Colonic mucosa (tissue), 4 donors: Measurements from ENCODE around the gene ARHGEF10L. TPM values are rescaled to one million over a fixed set of nuclear protein-coding genes. Genes with fewer than 3 reads are reported as not detected.

Experiments
- DNase-seq: peaks from one replicate; pipeline ENCODE4 v3.0.0-alpha.2; 2020
- H3K27ac ChIP-seq: fragments of 200-600 bp; one replicate; pipeline ENCODE4 v1.8.0; 2021
- H3K27me3 ChIP-seq: fragments of 200-600 bp; one replicate; pipeline ENCODE4 v1.8.0; 2021
- H3K36me3 ChIP-seq: fragments of 200-600 bp; one replicate; pipeline ENCODE4 v1.8.0; 2021
- H3K4me1 ChIP-seq: fragments of 200-600 bp; one replicate; pipeline ENCODE4 v1.8.0; 2021; ENCODE audit warnings: mild to moderate bottlenecking
- H3K4me3 ChIP-seq: fragments of 200-600 bp; one replicate; pipeline ENCODE4 v1.8.0; 2021
- H3K9ac ChIP-seq, 2 donors: one replicate each; pipeline ENCODE4 v1.7.0; 2013; ENCODE audit warnings: control low read depth in 2 of 2, low read depth in 2 of 2, low read length in 2 of 2
- H3K9me3 ChIP-seq: fragments of 200-600 bp; one replicate; pipeline ENCODE4 v1.8.0; 2021
- intact Hi-C: fragments of 100-400 bp; cut with DNase I; formaldehyde crosslinking; loops from one replicate; pipeline ENCODE4 v1.14.1; 2022
- total RNA-seq, 2 donors: library from RNA; stranded (reverse); fragmentation: NEBNext Ultra II Directional in 1 of 2; extraction: Animal tissue kit (Norgen Biotek cat#: 25700) in 1 of 2; gene quantifications; one replicate each; pipeline ENCODE4 v1.2.1, GENCODE V29; 2021
- TF ChIP-seq, protein P1 (sequence below): fragments of 200-600 bp; IDR thresholded peaks from one replicate; pipeline ENCODE4 v1.8.0; 2022; ENCODE audit warnings: antibody characterized with exemption, mild to moderate bottlenecking
- donor health status: healthy.
- donor health status: DM: no; HTN: no; CAD: no.
- donor health status: DM: no; HTN: no; CAD: no.

The ARHGEF10L gene
- total RNA-seq, 2 donors from 2014 or later = 77.5 to 133 TPM

DNA sequence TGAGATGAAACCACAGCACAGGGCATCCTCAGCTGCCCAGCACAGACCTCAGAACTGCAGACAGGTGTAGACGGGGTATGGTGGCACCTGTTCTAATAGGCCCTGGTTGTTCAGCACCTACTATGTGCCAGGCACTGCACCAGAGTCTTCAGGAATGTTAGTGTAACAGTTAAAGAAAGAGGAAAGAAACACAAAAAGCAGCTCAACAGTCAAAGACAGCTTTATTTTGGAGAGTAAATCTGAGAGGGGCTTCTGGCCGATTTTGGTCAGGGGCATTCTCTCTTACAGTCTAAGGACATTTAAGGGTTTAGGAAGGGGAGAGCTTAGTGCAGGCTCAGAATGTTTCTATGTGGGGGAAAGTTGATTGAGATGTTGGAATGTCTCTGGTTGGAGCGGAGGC, 170.5 kb downstream of the ARHGEF10L start:
- intact Hi-C loops = no loop called here
- Histone ChIP-seq H3K4me3 (no peak overlapping the region), H3K36me3 (no peaks in the 10 kb centered on the region), H3K9me3 (no peaks in the 10 kb centered on the region), H3K27me3 (no peaks in the 10 kb centered on the region), H3K9ac (no peak overlapping the region), H3K27ac (no peak overlapping the region), H3K4me1 (no peaks in the 10 kb centered on the region)
- no peak for DNase-seq
- TF ChIP-seq, protein P1, sequence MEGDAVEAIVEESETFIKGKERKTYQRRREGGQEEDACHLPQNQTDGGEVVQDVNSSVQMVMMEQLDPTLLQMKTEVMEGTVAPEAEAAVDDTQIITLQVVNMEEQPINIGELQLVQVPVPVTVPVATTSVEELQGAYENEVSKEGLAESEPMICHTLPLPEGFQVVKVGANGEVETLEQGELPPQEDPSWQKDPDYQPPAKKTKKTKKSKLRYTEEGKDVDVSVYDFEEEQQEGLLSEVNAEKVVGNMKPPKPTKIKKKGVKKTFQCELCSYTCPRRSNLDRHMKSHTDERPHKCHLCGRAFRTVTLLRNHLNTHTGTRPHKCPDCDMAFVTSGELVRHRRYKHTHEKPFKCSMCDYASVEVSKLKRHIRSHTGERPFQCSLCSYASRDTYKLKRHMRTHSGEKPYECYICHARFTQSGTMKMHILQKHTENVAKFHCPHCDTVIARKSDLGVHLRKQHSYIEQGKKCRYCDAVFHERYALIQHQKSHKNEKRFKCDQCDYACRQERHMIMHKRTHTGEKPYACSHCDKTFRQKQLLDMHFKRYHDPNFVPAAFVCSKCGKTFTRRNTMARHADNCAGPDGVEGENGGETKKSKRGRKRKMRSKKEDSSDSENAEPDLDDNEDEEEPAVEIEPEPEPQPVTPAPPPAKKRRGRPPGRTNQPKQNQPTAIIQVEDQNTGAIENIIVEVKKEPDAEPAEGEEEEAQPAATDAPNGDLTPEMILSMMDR = no peak

DNA sequence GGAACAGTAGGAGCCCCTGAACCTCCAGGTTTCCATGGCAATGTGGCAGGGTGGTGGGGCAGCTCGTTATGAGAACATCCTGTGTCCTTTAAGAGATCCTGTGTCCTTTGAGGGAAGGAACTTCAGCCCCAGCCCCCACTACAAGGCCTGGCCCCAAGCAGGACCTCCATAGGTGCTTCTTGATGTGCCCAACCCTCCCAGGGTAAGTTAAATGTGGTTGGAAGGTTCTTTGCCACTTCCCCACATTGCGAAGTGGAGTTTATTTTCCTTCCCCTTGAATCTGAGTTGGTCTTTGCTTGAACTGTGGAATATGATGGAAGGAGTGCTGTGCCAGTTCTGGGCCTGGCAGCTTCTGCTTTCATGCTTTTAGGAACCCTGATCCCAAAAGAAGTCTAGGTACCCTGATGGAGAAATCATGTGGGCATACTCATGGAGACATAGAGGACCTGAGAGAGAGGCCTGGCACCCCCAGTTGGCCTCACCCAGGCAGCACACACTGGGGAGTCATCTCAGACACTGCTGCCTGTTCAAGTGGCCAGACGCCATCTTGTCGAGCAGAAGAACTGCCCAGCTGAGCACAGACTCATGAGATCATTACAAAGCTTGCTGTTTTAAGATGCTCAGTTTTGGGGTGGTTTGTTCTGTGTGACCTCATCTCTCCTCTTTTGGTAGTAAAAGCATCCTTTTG, 171.5 kb downstream of the ARHGEF10L start:
- intact Hi-C loops = no loop called here
- DNase-seq = no peak
- Histone ChIP-seq H3K4me3 (no peak overlapping the region), H3K27ac (no peak overlapping the region), H3K9me3 (no peaks in the 10 kb centered on the region), H3K27me3 (no peaks in the 10 kb centered on the region), H3K9ac (no peak overlapping the region), H3K36me3 (no peaks in the 10 kb centered on the region), H3K4me1 (no peaks in the 10 kb centered on the region)
- TF ChIP-seq, protein P1 = no peak

DNA sequence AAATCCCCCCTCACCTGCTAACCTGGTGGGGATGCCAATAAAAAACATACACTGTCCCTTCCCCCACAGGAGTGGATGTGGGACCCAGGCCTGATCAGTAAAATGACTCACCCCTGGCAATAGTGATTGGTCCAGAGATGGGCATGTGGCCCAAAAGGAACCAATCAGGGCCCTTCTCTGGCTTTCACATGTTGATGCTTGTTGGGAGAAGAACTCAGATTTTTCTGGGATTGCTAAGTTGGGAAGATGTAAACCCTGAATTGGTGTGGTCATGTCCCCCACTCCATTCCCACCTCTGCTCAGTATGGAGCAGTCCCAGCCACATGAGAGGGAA, 172.0 kb downstream of the ARHGEF10L start:
- Histone ChIP-seq H3K4me1 (no peaks in the 10 kb centered on the region), H3K27me3 (no peaks in the 10 kb centered on the region), H3K9ac (no peak overlapping the region), H3K36me3 (no peaks in the 10 kb centered on the region), H3K4me3 (no peak overlapping the region), H3K9me3 (no peaks in the 10 kb centered on the region), H3K27ac (no peak overlapping the region)
- DNase-seq = no peak
- TF ChIP-seq, protein P1 = no peak
- intact Hi-C loops = no loop called here

DNA sequence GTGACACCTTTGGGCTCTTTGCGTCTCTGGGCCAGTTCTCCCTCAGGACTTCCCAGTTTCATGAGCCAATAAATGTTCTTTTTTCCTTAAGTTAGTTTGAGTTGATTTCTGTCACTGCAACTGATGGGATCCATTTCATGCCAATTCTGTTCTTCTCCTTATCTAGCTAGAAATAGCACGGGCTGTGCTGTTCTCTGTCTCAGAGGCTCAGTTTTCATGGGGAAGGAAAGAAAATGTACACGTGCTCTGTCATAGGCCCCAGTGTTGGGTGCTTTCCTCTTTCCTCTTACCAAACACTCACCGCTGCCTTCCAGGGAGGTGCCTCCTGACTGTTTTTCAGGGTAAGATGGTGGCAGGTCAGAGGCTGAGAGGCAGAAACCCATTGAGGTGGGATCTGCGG, 172.4 kb downstream of the ARHGEF10L start:
- no peak overlapping the region for H3K27ac ChIP-seq
- TF ChIP-seq, protein P1 = no peak
- H3K4me3 ChIP-seq = no peak overlapping the region
- no peaks in the 10 kb centered on the region for H3K27me3 ChIP-seq
- no peaks in the 10 kb centered on the region for H3K9me3 ChIP-seq
- no peaks in the 10 kb centered on the region for H3K4me1 ChIP-seq
- H3K9ac ChIP-seq = no peak overlapping the region
- intact Hi-C loops = no loop called here
- DNase-seq = no peak
- H3K36me3 ChIP-seq = no peaks in the 10 kb centered on the region

DNA sequence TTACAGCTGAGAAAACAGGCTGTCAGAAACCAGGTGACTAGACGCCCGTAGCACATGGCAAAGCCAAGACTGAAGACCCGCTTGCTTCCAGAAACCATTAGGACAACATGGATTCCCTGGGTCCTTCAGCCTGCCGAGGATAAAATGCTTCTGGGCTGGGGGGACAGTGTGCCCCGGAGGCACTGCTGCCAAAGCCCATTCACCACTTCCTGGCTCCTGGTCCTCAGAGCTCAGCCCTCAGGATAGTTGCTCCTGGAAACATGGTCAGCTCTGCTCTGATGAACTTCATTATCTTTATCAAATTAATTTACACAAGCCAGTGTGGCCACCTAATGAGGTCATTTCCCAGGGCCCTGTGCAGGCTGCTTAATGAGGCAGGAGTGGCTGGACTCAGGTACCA, 174.5 kb downstream of the ARHGEF10L start:
- no peak for DNase-seq
- Histone ChIP-seq H3K27me3 (no peaks in the 10 kb centered on the region), H3K27ac (no peak overlapping the region), H3K9me3 (no peaks in the 10 kb centered on the region), H3K9ac (no peak overlapping the region), H3K4me1 (no peaks in the 10 kb centered on the region), H3K36me3 (no peaks in the 10 kb centered on the region), H3K4me3 (no peak overlapping the region)
- intact Hi-C loops = no loop called here
- TF ChIP-seq, protein P1 = no peak
